Right lobe of liver (tissue), 6 donors: ENCODE results near the gene ADGRB3. TPM values are rescaled to one million over a fixed set of nuclear protein-coding genes. Genes with fewer than 3 reads are reported as not detected.

Experiments used
- ATAC-seq, 4 donors: fragments of 200-7000 bp; cut with Tn5 transposase; one replicate each; pipeline ENCODE4 v1.9.1; 2020; ENCODE audit warnings: mild to moderate bottlenecking in 4 of 4, moderate library complexity in 4 of 4
- DNase-seq, 3 donors: peaks; one replicate each; pipeline ENCODE4 v3.0.0-alpha.2; 2020
- H3K27ac ChIP-seq, 3 donors: fragments of 200-600 bp; one replicate each; pipeline ENCODE4 v1.8.0; 2022
- H3K27me3 ChIP-seq, 2 donors: fragments of 200-600 bp; one replicate each; pipeline ENCODE4 v1.8.0; 2022
- H3K36me3 ChIP-seq, 4 donors: fragments of 200-600 bp; sonication (generic) in 1 of 4; one replicate each; pipeline versions ENCODE4 v1.5.1 to v1.8.0; 2017 to 2022; ENCODE audit warnings: control low read depth in 1 of 4
- H3K4me1 ChIP-seq, 4 donors: fragments of 200-600 bp; sonication (generic) in 1 of 4; one replicate each; pipeline versions ENCODE4 v1.5.1 to v1.8.0; 2017 to 2022; ENCODE audit warnings: control low read depth in 1 of 4
- H3K4me3 ChIP-seq, 3 donors: fragments of 200-600 bp; one replicate each; pipeline ENCODE4 v1.8.0; 2022
- H3K9me3 ChIP-seq, 4 donors: fragments of 200-600 bp; sonication (generic) in 1 of 4; one replicate each; pipeline versions ENCODE4 v1.5.1 to v1.8.0; 2017 to 2022; ENCODE audit warnings: control low read depth in 1 of 4
- POLR2A ChIP-seq: fragments of 450-650 bp; IDR thresholded peaks from one replicate; pipeline ENCODE4 v1.6.1; 2017; ENCODE audit warnings: antibody characterized with exemption, mild to moderate bottlenecking
- WGBS: methylation state at CpG from one replicate; pipeline ENCODE4 v1.1.6; 2018; ENCODE audit warnings: low coverage, low lambda C conversion rate; ENCODE audit not compliant: insufficient coverage; ENCODE audit errors: missing lambda C conversion rate; 5-methylcytosine and 5-hydroxymethylcytosine counted together
- intact Hi-C, 2 donors: fragments of 100-400 bp; cut with DNase I; formaldehyde crosslinking; loops; one replicate each; pipeline versions ENCODE4 v1.11.2 to v1.14.1; 2022
- total RNA-seq, 6 experiments: library from RNA; depleted of rRNA in 2 of 6; stranded (reverse); fragments of >200 nt in 2 of 6; fragmentation: NEBNext Ultra II Directional in 3 of 6; extraction: Animal tissue kit (Norgen Biotek cat#: 25700) in 3 of 6; gene quantifications; one replicate each; pipeline versions ENCODE4 v1.1.0 to v1.2.4, GENCODE V29; 2016 to 2023
- TF ChIP-seq, protein P1 (sequence below), 4 donors: fragments of 200-600 bp in 3 of 4; fragments of 450-650 bp in 1 of 4; IDR thresholded peaks; one replicate each; pipeline versions ENCODE4 v1.5.1 to v1.8.0; 2016 to 2022; ENCODE audit warnings: antibody characterized with exemption in 4 of 4, mild to moderate bottlenecking in 2 of 4
- donor health status: DM: no; HTN: yes; CAD: no.
- donor health status: DM: no; HTN: no; CAD: no.
- donor health status: DM: no; HTN: no; CAD: no.
- donor health status: DM: no; HTN: yes; CAD: no.
- donor health status: DM: no; HTN: yes; CAD: no.

The ADGRB3 gene
- total RNA-seq, 6 experiments from 2014 or later, result 0.18 to 0.42 (median 0.24) TPM

DNA sequence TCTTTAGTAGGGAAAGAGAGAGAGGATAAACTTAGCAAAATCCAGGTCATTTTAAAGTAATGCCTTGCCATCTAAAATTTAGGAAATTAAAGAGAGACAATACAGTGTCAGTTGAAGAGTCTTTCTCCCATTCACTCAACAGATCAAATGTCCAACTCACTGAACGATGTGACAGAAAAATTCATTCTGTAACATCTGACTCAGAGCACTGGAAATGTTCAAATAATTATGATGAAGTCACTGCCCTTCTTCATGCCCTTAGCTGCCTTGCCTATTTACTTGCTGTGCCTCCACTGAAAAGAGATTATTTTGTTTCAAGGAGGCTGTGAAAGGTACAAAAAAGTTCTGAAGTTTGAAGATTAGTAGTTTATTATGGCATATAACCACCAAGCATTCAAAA lies 434.8 kb downstream of the ADGRB3 start:
- Histone ChIP-seq H3K9me3 (no peaks in the 10 kb centered on the region), H3K27me3 (no peaks in the 10 kb centered on the region), H3K27ac (no peak overlapping the region), H3K4me3 (no peak overlapping the region), H3K4me1 (no peaks in the 10 kb centered on the region), H3K36me3 (no peaks in the 10 kb centered on the region)
- ATAC-seq (no peak), DNase-seq (no peak)
- intact Hi-C loops, result no loop called here
- TF ChIP-seq, protein P1, sequence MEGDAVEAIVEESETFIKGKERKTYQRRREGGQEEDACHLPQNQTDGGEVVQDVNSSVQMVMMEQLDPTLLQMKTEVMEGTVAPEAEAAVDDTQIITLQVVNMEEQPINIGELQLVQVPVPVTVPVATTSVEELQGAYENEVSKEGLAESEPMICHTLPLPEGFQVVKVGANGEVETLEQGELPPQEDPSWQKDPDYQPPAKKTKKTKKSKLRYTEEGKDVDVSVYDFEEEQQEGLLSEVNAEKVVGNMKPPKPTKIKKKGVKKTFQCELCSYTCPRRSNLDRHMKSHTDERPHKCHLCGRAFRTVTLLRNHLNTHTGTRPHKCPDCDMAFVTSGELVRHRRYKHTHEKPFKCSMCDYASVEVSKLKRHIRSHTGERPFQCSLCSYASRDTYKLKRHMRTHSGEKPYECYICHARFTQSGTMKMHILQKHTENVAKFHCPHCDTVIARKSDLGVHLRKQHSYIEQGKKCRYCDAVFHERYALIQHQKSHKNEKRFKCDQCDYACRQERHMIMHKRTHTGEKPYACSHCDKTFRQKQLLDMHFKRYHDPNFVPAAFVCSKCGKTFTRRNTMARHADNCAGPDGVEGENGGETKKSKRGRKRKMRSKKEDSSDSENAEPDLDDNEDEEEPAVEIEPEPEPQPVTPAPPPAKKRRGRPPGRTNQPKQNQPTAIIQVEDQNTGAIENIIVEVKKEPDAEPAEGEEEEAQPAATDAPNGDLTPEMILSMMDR (IDR thresholded peaks at IDR 0.05), result no peak
- TF ChIP-seq POLR2A, result no peak
- 40% methylated on average over 1 of the region's 1 CpG for WGBS

DNA sequence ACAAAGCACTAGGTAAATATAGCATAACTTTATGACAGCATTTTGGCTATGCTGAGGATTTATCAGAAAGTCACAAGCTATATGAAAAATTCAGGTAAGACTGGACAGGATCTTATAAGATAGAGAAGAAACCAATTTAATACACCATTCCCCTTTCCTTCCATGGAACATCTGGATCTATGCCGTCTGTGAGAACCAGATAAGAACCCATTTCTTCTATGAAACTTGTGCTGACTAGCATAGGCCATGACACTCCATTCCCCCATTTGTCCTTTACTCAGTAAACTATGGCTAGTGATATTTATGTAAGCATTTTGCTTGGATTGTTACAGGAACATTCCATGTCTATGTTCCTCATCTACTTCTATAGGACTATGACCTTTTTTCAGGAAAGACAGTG lies 437.7 kb downstream of the ADGRB3 start:
- Histone ChIP-seq H3K36me3 (no peaks in the 10 kb centered on the region), H3K4me1 (no peaks in the 10 kb centered on the region), H3K9me3 (no peaks in the 10 kb centered on the region), H3K4me3 (no peak overlapping the region), H3K27ac (no peak overlapping the region), H3K27me3 (no peaks in the 10 kb centered on the region)
- ATAC-seq (no peak), DNase-seq (no peak)
- TF ChIP-seq, protein P1 (IDR thresholded peaks at IDR 0.05), result no peak
- TF ChIP-seq POLR2A, result no peak
- 25% methylated on average over 1 of the region's 1 CpG for WGBS
- intact Hi-C loops, result no loop called here

DNA sequence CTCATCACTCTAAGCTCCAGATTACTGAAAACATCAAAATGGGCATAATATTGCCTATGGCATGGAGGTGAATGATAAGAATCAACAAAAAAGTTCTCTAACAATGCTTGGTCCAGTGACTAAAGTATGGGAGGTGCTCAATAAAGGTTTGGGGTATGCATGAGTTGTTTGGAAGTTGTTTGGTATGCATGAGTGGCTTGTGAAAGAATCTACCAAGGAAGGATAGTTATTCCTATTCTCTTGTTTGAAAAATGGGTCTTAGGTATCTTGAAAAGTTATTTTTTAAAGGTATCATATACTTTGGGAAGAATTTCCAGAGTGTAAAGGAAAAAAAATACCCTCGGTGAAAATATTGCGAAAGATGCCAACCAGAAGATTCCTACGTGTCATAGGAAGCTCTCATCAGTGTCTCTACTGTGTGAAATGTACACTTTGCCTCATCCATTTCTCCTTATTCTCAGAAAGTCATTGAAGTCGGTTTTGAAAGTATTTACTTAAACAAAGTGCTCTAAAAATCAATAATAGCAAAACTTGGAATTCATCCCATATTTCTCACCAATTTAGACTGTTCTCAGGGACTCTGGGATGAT lies 449.8 kb downstream of the ADGRB3 start:
- H3K9me3 ChIP-seq, result no peaks in the 10 kb centered on the region
- TF ChIP-seq, protein P1 (IDR thresholded peaks at IDR 0.05), result no peak
- no peak for TF ChIP-seq POLR2A
- DNase-seq (no peak), ATAC-seq (no peak)
- H3K4me3 ChIP-seq, result no peak overlapping the region
- H3K27ac ChIP-seq, result no peak overlapping the region
- no peaks in the 10 kb centered on the region for H3K27me3 ChIP-seq
- H3K4me1 ChIP-seq, result no peaks in the 10 kb centered on the region
- intact Hi-C loops, result no loop called here
- H3K36me3 ChIP-seq, result no peaks in the 10 kb centered on the region
- 56% methylated on average over 4 of the region's 4 CpGs for WGBS

DNA sequence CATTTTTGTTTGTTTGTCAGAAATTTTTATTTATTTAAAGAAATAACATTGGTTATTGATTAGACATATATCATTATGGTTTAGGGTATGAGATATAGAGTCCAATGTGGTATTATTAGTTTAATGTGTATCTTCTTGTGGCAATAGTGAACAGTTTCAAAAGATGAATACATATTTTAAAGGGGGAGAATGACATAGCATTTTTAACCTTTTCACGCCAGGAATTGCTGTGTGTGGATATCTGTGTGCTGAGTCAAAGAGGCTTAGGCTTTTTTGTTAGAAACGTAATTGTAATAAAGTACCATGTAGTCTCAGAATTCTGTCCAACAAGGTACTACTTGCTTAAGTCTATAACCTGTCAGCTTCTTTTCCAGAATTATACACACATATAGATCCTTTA lies 451.6 kb downstream of the ADGRB3 start:
- intact Hi-C loops, result no loop called here
- Histone ChIP-seq H3K4me3 (no peak overlapping the region), H3K36me3 (no peaks in the 10 kb centered on the region), H3K27me3 (no peaks in the 10 kb centered on the region), H3K27ac (no peak overlapping the region), H3K4me1 (no peaks in the 10 kb centered on the region), H3K9me3 (no peaks in the 10 kb centered on the region)
- no peak for ATAC-seq
- DNase-seq, result no peak
- TF ChIP-seq, protein P1 (IDR thresholded peaks at IDR 0.05), result no peak
- TF ChIP-seq POLR2A, result no peak
- 61% methylated on average over 2 of the region's 2 CpGs for WGBS

DNA sequence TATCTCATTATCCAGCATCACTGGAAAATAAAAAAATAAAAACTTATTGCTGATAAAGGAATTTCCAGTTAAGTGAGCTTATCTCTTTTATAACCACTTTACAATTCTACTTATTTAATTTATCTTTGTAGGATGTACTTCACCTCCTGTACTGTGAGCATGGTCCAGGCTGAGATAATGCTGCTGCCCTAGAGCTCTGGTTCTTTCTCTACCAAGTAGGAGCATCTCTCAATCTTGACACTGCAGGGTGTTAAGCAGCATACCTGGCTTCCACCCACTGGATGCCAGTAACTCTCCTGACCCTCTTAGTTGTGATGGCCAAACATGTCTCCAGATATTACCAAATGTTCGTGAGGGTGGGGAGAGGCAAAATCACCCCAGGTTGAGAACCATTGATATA lies 454.5 kb downstream of the ADGRB3 start:
- H3K4me3 ChIP-seq, result no peak overlapping the region
- DNase-seq (no peak), ATAC-seq (no peak)
- no peaks in the 10 kb centered on the region for H3K9me3 ChIP-seq
- TF ChIP-seq, protein P1 (IDR thresholded peaks at IDR 0.05), result no peak
- no peak for TF ChIP-seq POLR2A
- intact Hi-C loops, result no loop called here
- H3K4me1 ChIP-seq, result no peaks in the 10 kb centered on the region
- 18% methylated on average over 1 of the region's 1 CpG for WGBS
- H3K27ac ChIP-seq, result no peak overlapping the region
- H3K27me3 ChIP-seq, result no peaks in the 10 kb centered on the region
- no peaks in the 10 kb centered on the region for H3K36me3 ChIP-seq
